Measurements from ENCODE around the gene CSRNP2.

DNA sequence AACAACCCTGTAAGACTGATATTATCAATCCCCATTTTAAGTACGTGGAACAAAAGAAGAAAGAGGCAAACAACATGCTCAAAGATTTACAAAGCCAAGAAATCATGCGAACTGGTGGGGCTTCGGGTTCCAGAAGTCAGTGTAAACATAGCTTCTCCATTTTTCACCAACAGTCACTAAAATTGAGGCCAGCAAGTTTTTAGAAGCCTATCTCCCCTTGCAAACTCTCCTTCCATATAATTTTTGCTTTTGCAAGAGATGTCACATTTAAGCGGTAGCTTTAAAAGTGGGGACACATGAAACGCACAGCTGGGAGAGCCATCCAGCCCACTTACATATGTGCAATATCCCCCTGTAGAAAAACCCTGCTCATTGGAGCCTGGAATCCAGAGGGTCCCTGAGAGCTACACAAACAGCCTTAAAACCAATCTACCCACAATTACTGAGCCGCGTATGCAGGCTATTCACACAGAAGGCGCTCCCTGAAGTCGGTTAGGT is 58.0 kb downstream of the CSRNP2 start:
- TF ChIP-seq, protein P1, sequence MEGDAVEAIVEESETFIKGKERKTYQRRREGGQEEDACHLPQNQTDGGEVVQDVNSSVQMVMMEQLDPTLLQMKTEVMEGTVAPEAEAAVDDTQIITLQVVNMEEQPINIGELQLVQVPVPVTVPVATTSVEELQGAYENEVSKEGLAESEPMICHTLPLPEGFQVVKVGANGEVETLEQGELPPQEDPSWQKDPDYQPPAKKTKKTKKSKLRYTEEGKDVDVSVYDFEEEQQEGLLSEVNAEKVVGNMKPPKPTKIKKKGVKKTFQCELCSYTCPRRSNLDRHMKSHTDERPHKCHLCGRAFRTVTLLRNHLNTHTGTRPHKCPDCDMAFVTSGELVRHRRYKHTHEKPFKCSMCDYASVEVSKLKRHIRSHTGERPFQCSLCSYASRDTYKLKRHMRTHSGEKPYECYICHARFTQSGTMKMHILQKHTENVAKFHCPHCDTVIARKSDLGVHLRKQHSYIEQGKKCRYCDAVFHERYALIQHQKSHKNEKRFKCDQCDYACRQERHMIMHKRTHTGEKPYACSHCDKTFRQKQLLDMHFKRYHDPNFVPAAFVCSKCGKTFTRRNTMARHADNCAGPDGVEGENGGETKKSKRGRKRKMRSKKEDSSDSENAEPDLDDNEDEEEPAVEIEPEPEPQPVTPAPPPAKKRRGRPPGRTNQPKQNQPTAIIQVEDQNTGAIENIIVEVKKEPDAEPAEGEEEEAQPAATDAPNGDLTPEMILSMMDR (conservative IDR thresholded peaks at IDR 0.05; ENCODE audit: low read depth, low read length): no peak
- TF ChIP-seq RAD21 (IDR thresholded peaks at IDR 0.05; ENCODE audit: low read length): no peak
